Hepatic stellate cell (primary cell): ENCODE data around the gene DOCK2.

ENCODE experiments used
- DNase-seq: peaks from one replicate; pipeline ENCODE4 v3.0.0; 2011; ENCODE audit warnings: low spot score

DOCK2 gene

GRCh38 chr5:169864483-169864882 lies 227.4 kb downstream of the DOCK2 start:
- DNase-seq: no peak

GRCh38 chr5:169867347-169867746 lies 230.3 kb downstream of the DOCK2 start:
- DNase-seq: no peak

GRCh38 chr5:169869066-169869465 lies 232.0 kb downstream of the DOCK2 start:
- no peak for DNase-seq

- no peak for DNase-seq
These were observed 233.1 kb downstream of the DOCK2 start for GRCh38 chr5:169870211-169870610.

GRCh38 chr5:169871826-169872490 lies 234.9 kb downstream of the DOCK2 start:
- DNase-seq: no peak

GRCh38 chr5:169873642-169874041 lies 236.6 kb downstream of the DOCK2 start:
- no peak for DNase-seq

- no peak for DNase-seq
These were observed 237.5 kb downstream of the DOCK2 start for GRCh38 chr5:169874621-169875020.

- DNase-seq: no peak
These were observed 238.1 kb downstream of the DOCK2 start for GRCh38 chr5:169875091-169875728.

- no peak for DNase-seq
These were observed 238.7 kb downstream of the DOCK2 start for GRCh38 chr5:169875731-169876130.

- DNase-seq: no peak
These were observed 239.3 kb downstream of the DOCK2 start for GRCh38 chr5:169876386-169876785.

- no peak for DNase-seq
These were observed 243.1 kb downstream of the DOCK2 start for GRCh38 chr5:169880012-169880663.

- DNase-seq: no peak
These were observed 243.7 kb downstream of the DOCK2 start for GRCh38 chr5:169880785-169881184.

GRCh38 chr5:169881702-169882303 lies 244.7 kb downstream of the DOCK2 start:
- DNase-seq: no peak

- DNase-seq: no peak
These were observed 249.0 kb downstream of the DOCK2 start for GRCh38 chr5:169886033-169886432.

- DNase-seq: no peak
These were observed 249.6 kb downstream of the DOCK2 start for GRCh38 chr5:169886677-169887076.

- DNase-seq: no peak
These were observed 252.5 kb downstream of the DOCK2 start for GRCh38 chr5:169889572-169889971.

GRCh38 chr5:169893010-169893409 lies 255.9 kb downstream of the DOCK2 start:
- no peak for DNase-seq

GRCh38 chr5:169893571-169893970 lies 256.5 kb downstream of the DOCK2 start:
- no peak for DNase-seq

- no peak for DNase-seq
These were observed 258.9 kb downstream of the DOCK2 start for GRCh38 chr5:169895926-169896325.

GRCh38 chr5:169897481-169897880 lies 260.4 kb downstream of the DOCK2 start:
- no peak for DNase-seq

- no peak for DNase-seq
These were observed 264.8 kb downstream of the DOCK2 start for GRCh38 chr5:169901896-169902295.

GRCh38 chr5:169904059-169904458 lies 267.0 kb downstream of the DOCK2 start:
- DNase-seq: no peak

- DNase-seq: no peak
These were observed 267.4 kb downstream of the DOCK2 start for GRCh38 chr5:169904508-169904907.
